PC-9 (cell line): ENCODE results near the gene HRNR. TPM values are rescaled to one million over a fixed set of nuclear protein-coding genes. Genes with fewer than 3 reads are reported as not detected.

Experiments used
- BruUV-seq: library from RNA; stranded (reverse); fragments of 400-500 nt; replicated peaks from 2 replicates; lab custom pipeline; 2021; lab: Mats Ljungman, UMichigan
- CTCF ChIA-PET: fragments of 300-600 bp; sonication (Branson Sonifier 250); formaldehyde crosslinking; loops from one replicate; lab custom pipeline; 2022; ENCODE audit warnings: antibody characterized with exemption; lab: Charles Lee
- POLR2A ChIA-PET: fragments of 300-600 bp; sonication (Branson Sonifier 250); formaldehyde crosslinking; loops from one replicate; lab custom pipeline; 2022; ENCODE audit warnings: antibody characterized with exemption; ENCODE audit not compliant: unreplicated experiment; lab: Charles Lee
- DNase-seq, 2 experiments: peaks; one replicate each; pipeline versions ENCODE4 v3.0.0 to v3.0.0-alpha.2; 2015 to 2022; ENCODE audit warnings: mixed read lengths in 1 of 2
- H2AFZ ChIP-seq: fragments of 200-600 bp; sonication (generic); 2 replicates; pipeline ENCODE4 v1.8.1; 2017; ENCODE audit warnings: antibody characterized with exemption
- H3F3A ChIP-seq: fragments of 200-600 bp; sonication (generic); 2 replicates; pipeline ENCODE4 v1.8.1; 2017; ENCODE audit warnings: antibody characterized with exemption, mild to moderate bottlenecking, low read depth; ENCODE audit not compliant: insufficient read depth
- H3K27ac ChIP-seq: fragments of 200-600 bp; sonication (generic); 2 replicates; pipeline ENCODE4 v1.6.1; 2016; ENCODE audit warnings: mixed run types
- H3K27me3 ChIP-seq: fragments of 200-600 bp; sonication (generic); 2 replicates; pipeline ENCODE4 v1.6.1; 2016; ENCODE audit warnings: low read depth, mixed run types; ENCODE audit not compliant: insufficient read depth
- H3K36me3 ChIP-seq: fragments of 200-600 bp; sonication (generic); 2 replicates; pipeline ENCODE4 v1.6.1; 2016; ENCODE audit warnings: low read depth, mixed run types
- H3K4me1 ChIP-seq: fragments of 200-600 bp; sonication (generic); replicated peaks from 2 replicates; pipeline ENCODE4 v1.6.1; 2016; ENCODE audit warnings: mixed run types; ENCODE audit not compliant: insufficient read depth
- H3K4me2 ChIP-seq: fragments of 200-600 bp; sonication (generic); 2 replicates; pipeline ENCODE4 v1.6.1; 2017; ENCODE audit warnings: mixed run types
- H3K4me3 ChIP-seq: fragments of 200-600 bp; sonication (generic); 2 replicates; pipeline ENCODE4 v1.6.1; 2016; ENCODE audit warnings: mixed run types
- H3K79me2 ChIP-seq: fragments of 200-600 bp; sonication (generic); 2 replicates; pipeline ENCODE4 v1.6.1; 2017; ENCODE audit warnings: low read depth, mixed run types
- H3K9me2 ChIP-seq: fragments of 200-600 bp; sonication (generic); 2 replicates; pipeline ENCODE4 v1.8.1; 2017; ENCODE audit warnings: mild to moderate bottlenecking; ENCODE audit not compliant: insufficient read depth
- H3K9me3 ChIP-seq: fragments of 200-600 bp; sonication (generic); 2 replicates; pipeline ENCODE4 v1.8.1; 2016; ENCODE audit warnings: low read depth; ENCODE audit not compliant: insufficient read depth
- H4K20me1 ChIP-seq: fragments of 200-600 bp; sonication (generic); 2 replicates; pipeline ENCODE4 v1.8.1; 2017; ENCODE audit not compliant: insufficient read depth
- CTCF ChIP-seq: fragments of 200-600 bp; sonication (generic); conservative IDR thresholded peaks from 2 replicates; pipeline ENCODE4 v1.6.1; 2017; ENCODE audit warnings: mixed run types, antibody characterized with exemption, mild to moderate bottlenecking, moderate library complexity
- EZH2 ChIP-seq: fragments of 200-600 bp; sonication (generic); IDR thresholded peaks from 2 replicates; pipeline ENCODE4 v1.8.0; 2017; ENCODE audit warnings: antibody characterized with exemption, low read depth
- intact Hi-C: fragments of 100-400 bp; cut with micrococcal nuclease; formaldehyde crosslinking; loops from one replicate; pipeline ENCODE4 v1.10.0; 2022; ENCODE audit not compliant: unreplicated experiment
- total RNA-seq: library from RNA; stranded (reverse); gene quantifications from 2 replicates; pipeline ENCODE4 v1.2.3, GENCODE V29; 2021

HRNR gene
- total RNA-seq, 1 experiment from 2014 or later, result not detected

DNA sequence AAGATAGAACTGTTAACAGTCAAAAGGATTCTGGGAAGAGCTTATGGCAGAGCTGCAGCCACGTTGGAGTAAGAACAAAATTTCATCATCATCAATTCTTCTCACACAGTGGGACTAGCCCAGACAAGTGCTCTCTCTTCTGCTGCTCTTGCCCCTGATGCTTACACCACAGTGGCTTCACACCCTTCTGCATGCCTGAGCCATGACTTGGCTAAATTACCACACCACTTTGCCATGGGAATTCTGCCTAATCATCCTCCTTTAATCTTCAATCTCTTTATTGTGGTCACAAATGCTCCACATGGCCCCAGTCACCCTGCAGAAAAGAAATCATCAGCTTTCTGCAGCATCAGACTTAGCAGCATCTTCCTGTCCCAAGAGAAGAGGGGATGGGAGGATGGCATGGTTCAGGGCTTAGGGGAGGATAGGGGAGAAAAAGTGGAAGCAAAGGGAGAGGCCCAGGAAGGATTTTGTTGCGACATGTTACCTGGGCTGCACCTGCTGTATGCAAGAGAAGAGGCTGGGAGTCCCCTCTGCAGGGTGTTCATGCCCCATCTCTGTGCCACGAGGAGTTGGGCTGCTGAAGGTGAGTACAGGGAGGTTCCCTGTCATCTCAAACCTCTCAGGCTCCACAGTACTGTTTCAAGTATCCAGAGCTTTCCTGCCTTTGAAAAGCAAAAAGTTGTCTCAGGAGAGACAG lies 56.0 kb downstream of the HRNR start:
- Histone ChIP-seq H3K9me3 (no peaks in the 10 kb centered on the region), H3K27ac (peak overlapping the region; percentile 73), H3K9me2 (no peaks in the 10 kb centered on the region), H3F3A (peaks cover 48% of the 10 kb centered on the region), H3K4me1 (peaks cover 69% of the 10 kb centered on the region), H2AFZ (no peak overlapping the region), H3K36me3 (no peaks in the 10 kb centered on the region), H3K79me2 (no peaks in the 10 kb centered on the region), H4K20me1 (no peaks in the 10 kb centered on the region), H3K4me3 (no peak overlapping the region), H3K4me2 (peak overlapping the region; percentile 45), H3K27me3 (no peaks in the 10 kb centered on the region)
- TF ChIP-seq EZH2 (no peak), CTCF (no peak)
- intact Hi-C loops, result loop anchor here (2.0 to 5.0 kb wide), 3 partner anchors 15 to 221 kb away; no protein-coding TSS in a partner anchor
- TSS peak; percentile 52 for BruUV-seq
- DNase-seq, result peak; percentile 82 to 96
- POLR2A ChIA-PET, result interaction anchor here (0.6 kb wide), 1 partner anchor 120 kb away, joined by 8 read pairs; no protein-coding TSS in a partner anchor
- CTCF ChIA-PET, result no interaction called here

- peaks cover 53% of the 10 kb centered on the region for H3F3A ChIP-seq
- H3K9me3 ChIP-seq, result no peaks in the 10 kb centered on the region
- DNase-seq, result no peak
- H2AFZ ChIP-seq, result no peak overlapping the region
- no peak overlapping the region for H3K4me3 ChIP-seq
- BruUV-seq, result no TSS peak
- no peaks in the 10 kb centered on the region for H3K9me2 ChIP-seq
- H3K4me2 ChIP-seq, result peak overlapping the region; percentile 36
- no peaks in the 10 kb centered on the region for H3K36me3 ChIP-seq
- H4K20me1 ChIP-seq, result no peaks in the 10 kb centered on the region
- no peaks in the 10 kb centered on the region for H3K27me3 ChIP-seq
- H3K27ac ChIP-seq, result peak overlapping the region; percentile 73
- H3K79me2 ChIP-seq, result no peaks in the 10 kb centered on the region
- peaks cover 77% of the 10 kb centered on the region for H3K4me1 ChIP-seq
- intact Hi-C loops, result loop anchor here (5.0 kb wide), 1 partner anchor 220 kb away; no protein-coding TSS in a partner anchor
- ChIA-PET CTCF (interaction anchor here (0.7 kb wide), 1 partner anchor 19 kb away, joined by 4 read pairs; no protein-coding TSS in a partner anchor), POLR2A (no interaction called here)
- TF ChIP-seq CTCF, result no peak
Observed at GRCh38 chr1:152166966-152167365, 57.0 kb downstream of the HRNR start.

DNA sequence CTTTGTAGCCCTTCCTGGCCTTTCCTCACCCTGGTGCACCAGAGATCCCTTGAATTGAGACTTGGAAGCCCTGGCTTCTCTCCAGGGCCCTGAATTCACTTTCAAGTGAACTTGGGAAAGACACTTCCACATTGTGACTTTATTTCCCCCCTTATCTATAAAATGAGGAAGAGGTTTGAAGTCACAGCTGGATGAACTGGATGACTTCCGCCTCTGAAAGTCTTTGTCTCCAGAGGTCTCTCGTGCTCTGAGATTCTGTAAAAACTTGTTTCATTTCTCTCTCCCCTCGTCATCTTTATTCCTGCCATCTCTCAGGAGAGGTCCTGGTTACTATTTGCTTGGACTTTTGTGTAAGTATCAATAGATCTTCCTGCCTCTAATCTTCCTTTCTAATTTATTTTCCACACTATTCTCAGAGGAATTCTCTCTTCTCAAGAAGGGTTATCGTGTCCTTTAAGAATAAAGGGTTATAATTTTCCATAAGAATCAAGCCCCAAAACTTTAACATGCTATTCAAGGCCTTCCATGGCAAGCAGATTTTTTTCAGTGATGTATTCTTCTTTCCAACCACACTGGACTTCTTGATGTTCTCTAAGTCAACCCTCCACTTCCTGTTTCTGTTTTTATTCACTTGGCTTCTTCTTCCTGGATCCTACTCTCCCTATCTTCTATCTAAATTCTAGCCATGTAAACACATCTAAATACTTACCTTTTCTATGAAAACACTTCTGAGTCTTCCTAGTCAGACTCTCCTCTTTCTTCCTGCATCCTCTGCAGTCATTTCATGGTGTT lies 58.5 kb downstream of the HRNR start:
- no peak for DNase-seq
- intact Hi-C loops, result loop anchor here (5.0 kb wide), 1 partner anchor 218 kb away; no protein-coding TSS in a partner anchor
- Histone ChIP-seq H3K4me1 (peaks cover 80% of the 10 kb centered on the region), H3K4me3 (no peak overlapping the region), H3K79me2 (no peaks in the 10 kb centered on the region), H2AFZ (no peak overlapping the region), H3K4me2 (peak overlapping the region; percentile 17), H3K9me3 (no peaks in the 10 kb centered on the region), H4K20me1 (no peaks in the 10 kb centered on the region), H3K27me3 (no peaks in the 10 kb centered on the region), H3K36me3 (no peaks in the 10 kb centered on the region), H3F3A (peaks cover 53% of the 10 kb centered on the region), H3K9me2 (no peaks in the 10 kb centered on the region), H3K27ac (peak overlapping the region; percentile 81)
- CTCF ChIA-PET, result interaction anchor here (0.6 to 0.9 kb wide), 2 partner anchors 21 to 169 kb away, joined by 3 to 7 read pairs; no protein-coding TSS in a partner anchor
- BruUV-seq, result TSS peak; percentile 65
- POLR2A ChIA-PET, result interaction anchor here (0.5 to 0.7 kb wide), 2 partner anchors 171 to 177 kb away, joined by 3 read pairs; no protein-coding TSS in a partner anchor
- TF ChIP-seq CTCF (no peak), EZH2 (no peak)
